HEK293 (cell line): ENCODE measurements around the gene ZNF611.
"Not testable (repeated sequence)": the region's sequence is repeated elsewhere in the genome, so short reads cannot be mapped to it uniquely, and the experiment has no call there.

Source experiments
- ZBTB8A ChIP-seq: fragments of 450-650 bp; formaldehyde crosslinking; IDR thresholded peaks from 2 replicates; pipeline ENCODE4 v1.5.1; 2016; ENCODE audit warnings: missing biosample characterization, missing genetic modification characterization
- ZNF2 ChIP-seq: fragments of 450-650 bp; formaldehyde crosslinking; IDR thresholded peaks from 2 replicates; pipeline ENCODE4 v1.5.1; 2016; ENCODE audit warnings: missing biosample characterization, missing genetic modification characterization
- ZNF777 ChIP-seq: fragments of 450-650 bp; formaldehyde crosslinking; IDR thresholded peaks from 2 replicates; pipeline ENCODE4 v1.5.1; 2017; ENCODE audit warnings: missing biosample characterization, missing genetic modification characterization, borderline replicate concordance
- TF ChIP-seq, protein P1 (sequence below): fragments of 450-650 bp; formaldehyde crosslinking; IDR thresholded peaks from 2 replicates; pipeline ENCODE4 v1.5.1; 2016; ENCODE audit warnings: missing biosample characterization, missing genetic modification characterization
- TF ChIP-seq, protein P2 (sequence below): fragments of 450-650 bp; formaldehyde crosslinking; IDR thresholded peaks from 2 replicates; pipeline ENCODE4 v1.5.1; 2016; ENCODE audit warnings: missing biosample characterization, missing genetic modification characterization
- TF ChIP-seq, protein P3 (sequence below): fragments of 450-650 bp; formaldehyde crosslinking; IDR thresholded peaks from 2 replicates; pipeline ENCODE4 v1.5.1; 2016; ENCODE audit warnings: missing biosample characterization, missing genetic modification characterization

DNA sequence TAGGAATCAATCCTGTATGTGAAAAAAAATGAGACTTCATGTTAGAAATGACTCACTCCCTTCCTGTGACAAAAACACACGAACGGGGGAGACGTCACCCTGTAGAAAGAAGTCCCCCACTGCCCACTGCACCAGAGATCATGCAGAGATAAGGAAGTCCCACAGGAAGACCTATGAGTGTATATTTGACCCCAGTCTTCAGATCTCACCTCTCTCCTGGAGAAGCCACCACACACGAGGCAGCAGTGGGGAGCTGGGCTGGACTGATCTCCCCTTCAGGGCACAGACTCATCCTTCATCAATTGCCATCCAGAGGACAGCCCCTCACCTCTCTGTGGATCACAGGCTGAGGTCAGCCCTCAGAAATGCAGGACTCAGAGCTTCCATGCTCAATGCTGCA, 18.9 kb downstream of the ZNF611 start:
- TF ChIP-seq, protein P1, sequence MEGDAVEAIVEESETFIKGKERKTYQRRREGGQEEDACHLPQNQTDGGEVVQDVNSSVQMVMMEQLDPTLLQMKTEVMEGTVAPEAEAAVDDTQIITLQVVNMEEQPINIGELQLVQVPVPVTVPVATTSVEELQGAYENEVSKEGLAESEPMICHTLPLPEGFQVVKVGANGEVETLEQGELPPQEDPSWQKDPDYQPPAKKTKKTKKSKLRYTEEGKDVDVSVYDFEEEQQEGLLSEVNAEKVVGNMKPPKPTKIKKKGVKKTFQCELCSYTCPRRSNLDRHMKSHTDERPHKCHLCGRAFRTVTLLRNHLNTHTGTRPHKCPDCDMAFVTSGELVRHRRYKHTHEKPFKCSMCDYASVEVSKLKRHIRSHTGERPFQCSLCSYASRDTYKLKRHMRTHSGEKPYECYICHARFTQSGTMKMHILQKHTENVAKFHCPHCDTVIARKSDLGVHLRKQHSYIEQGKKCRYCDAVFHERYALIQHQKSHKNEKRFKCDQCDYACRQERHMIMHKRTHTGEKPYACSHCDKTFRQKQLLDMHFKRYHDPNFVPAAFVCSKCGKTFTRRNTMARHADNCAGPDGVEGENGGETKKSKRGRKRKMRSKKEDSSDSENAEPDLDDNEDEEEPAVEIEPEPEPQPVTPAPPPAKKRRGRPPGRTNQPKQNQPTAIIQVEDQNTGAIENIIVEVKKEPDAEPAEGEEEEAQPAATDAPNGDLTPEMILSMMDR (tag by site-specific recombination): not testable (repeated sequence)
- not testable (repeated sequence) for TF ChIP-seq ZBTB8A, ZNF777, ZNF2 (tag by site-specific recombination)
- TF ChIP-seq, protein P2, sequence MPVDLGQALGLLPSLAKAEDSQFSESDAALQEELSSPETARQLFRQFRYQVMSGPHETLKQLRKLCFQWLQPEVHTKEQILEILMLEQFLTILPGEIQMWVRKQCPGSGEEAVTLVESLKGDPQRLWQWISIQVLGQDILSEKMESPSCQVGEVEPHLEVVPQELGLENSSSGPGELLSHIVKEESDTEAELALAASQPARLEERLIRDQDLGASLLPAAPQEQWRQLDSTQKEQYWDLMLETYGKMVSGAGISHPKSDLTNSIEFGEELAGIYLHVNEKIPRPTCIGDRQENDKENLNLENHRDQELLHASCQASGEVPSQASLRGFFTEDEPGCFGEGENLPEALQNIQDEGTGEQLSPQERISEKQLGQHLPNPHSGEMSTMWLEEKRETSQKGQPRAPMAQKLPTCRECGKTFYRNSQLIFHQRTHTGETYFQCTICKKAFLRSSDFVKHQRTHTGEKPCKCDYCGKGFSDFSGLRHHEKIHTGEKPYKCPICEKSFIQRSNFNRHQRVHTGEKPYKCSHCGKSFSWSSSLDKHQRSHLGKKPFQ: not testable (repeated sequence)
- TF ChIP-seq, protein P3, sequence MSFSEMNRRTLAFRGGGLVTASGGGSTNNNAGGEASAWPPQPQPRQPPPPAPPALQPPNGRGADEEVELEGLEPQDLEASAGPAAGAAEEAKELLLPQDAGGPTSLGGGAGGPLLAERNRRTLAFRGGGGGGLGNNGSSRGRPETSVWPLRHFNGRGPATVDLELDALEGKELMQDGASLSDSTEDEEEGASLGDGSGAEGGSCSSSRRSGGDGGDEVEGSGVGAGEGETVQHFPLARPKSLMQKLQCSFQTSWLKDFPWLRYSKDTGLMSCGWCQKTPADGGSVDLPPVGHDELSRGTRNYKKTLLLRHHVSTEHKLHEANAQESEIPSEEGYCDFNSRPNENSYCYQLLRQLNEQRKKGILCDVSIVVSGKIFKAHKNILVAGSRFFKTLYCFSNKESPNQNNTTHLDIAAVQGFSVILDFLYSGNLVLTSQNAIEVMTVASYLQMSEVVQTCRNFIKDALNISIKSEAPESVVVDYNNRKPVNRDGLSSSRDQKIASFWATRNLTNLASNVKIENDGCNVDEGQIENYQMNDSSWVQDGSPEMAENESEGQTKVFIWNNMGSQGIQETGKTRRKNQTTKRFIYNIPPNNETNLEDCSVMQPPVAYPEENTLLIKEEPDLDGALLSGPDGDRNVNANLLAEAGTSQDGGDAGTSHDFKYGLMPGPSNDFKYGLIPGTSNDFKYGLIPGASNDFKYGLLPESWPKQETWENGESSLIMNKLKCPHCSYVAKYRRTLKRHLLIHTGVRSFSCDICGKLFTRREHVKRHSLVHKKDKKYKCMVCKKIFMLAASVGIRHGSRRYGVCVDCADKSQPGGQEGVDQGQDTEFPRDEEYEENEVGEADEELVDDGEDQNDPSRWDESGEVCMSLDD (tag by site-specific recombination): not testable (repeated sequence)
